Measurements from ENCODE around the gene ACAP3. TPM values are rescaled to one million over a fixed set of nuclear protein-coding genes. Genes with fewer than 3 reads are reported as not detected.

Gene ACAP3
- total and polyA plus RNA-seq, 2 of the 4 experiments (the other 2 are of a cell fraction), result 13.3 to 58.2 TPM

DNA sequence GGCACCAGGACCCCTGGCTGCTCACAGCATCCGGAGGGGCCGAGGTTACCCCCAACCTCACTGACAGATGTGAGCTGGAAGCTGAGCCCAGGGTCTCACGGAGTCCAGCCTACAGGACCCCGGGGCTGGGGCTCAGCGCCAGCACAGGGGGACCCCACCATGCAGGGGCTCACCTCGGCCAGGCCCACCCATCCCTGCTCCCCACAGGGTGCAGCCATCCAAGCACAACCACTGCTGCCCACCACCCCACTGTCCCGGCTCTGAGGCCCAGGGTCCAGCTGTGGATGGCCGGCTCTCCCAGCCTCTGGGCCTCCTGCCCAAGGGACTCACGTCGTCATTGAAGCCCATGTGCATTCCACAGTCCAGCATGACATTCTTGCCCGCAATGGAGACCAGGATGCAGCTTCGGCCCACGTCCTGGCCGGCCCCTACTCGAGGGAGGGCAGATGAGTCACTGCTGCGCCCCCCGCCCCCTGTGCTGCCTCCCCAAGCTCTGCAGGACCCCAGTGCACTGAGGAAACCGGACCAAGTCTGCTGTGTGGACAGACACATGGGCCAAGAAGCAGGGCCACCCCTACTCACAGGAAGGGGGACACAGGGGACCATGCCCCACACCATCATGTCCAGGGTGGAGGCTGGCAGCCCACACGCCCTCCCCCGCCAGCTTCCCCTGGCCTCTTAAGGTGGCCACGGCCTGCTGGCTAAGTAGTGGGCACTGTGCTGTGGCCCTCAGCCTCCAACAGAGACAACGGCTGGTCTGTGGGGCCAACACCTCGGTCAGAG lies 13.1 kb upstream of the ACAP3 start:
- intact Hi-C loops (cut with micrococcal nuclease) (no loop called here), in situ Hi-C loops (cut with MboI; ENCODE audit: low sequenced_read_pairs) (no loop called here), dilution Hi-C loops (cut with HindIII; ENCODE audit: low sequenced_read_pairs, unreplicated experiment) (no loop called here)
- Histone ChIP-seq H3K56ac (ENCODE audit: extremely low read depth, insufficient read depth, low read length) (no peak overlapping the region), H4K91ac (ENCODE audit: insufficient read depth, low read depth, low read length) (no peak overlapping the region), H2BK20ac (ENCODE audit: low read depth, low read length) (no peak overlapping the region), H3K14ac (replicated peaks; ENCODE audit: low read depth, low read length) (no peak overlapping the region), H3K9ac (ENCODE audit: low read depth, low read length) (no peak overlapping the region), H3K79me1 (ENCODE audit: low read depth in 1 of 2, low read length in 2 of 2) (peaks cover 10 to 75% of the 10 kb centered on the region in 2 experiments), H3K4me1 (ENCODE audit: control insufficient read depth, insufficient read depth, low read length) (peaks cover 16% of the 10 kb centered on the region; the same call in 1 of the 2 replicates), H2BK15ac (ENCODE audit: low read depth, low read length) (no peak overlapping the region), H3K4ac (ENCODE audit: low read depth, low read length) (no peak overlapping the region), H3K23ac (ENCODE audit: low read depth, low read length) (no peak overlapping the region), H2AK9ac (replicated peaks; ENCODE audit: low read depth, low read length, poor library complexity) (no peak overlapping the region), H4K20me1 (ENCODE audit: insufficient read depth, low read length) (peaks cover 73% of the 10 kb centered on the region), H2AK5ac (ENCODE audit: low read depth, low read length) (no peak overlapping the region), H3K9me3 (ENCODE audit: control insufficient read depth, insufficient read depth, low read length) (no peaks in the 10 kb centered on the region), H3K27ac (ENCODE audit: insufficient read depth, low read length) (no peak overlapping the region; the same call in 1 of the 2 replicates), H2BK120ac (ENCODE audit: low read depth, low read length) (no peak overlapping the region), H4K5ac (ENCODE audit: low read depth, low read length) (no peak overlapping the region), H3K36me3 (ENCODE audit: control insufficient read depth, insufficient read depth, low read length) (peaks cover 27% of the 10 kb centered on the region), H3K18ac (ENCODE audit: low read depth, low read length) (no peak overlapping the region), H3K27me3 (ENCODE audit: control insufficient read depth, insufficient read depth, low read length) (no peaks in the 10 kb centered on the region), H3K9me1 (ENCODE audit: insufficient read depth, low read length) (peaks cover 4% of the 10 kb centered on the region), H2BK5ac (ENCODE audit: low read depth, low read length, poor library complexity, severe bottlenecking) (no peak overlapping the region), H3K4me3 (ENCODE audit: insufficient read depth, low read depth, low read length) (no peak overlapping the region), H2AFZ (replicated peaks; ENCODE audit: low read length, poor library complexity) (no peak overlapping the region), H4K8ac (ENCODE audit: low read depth in 2 of 2, low read length in 2 of 2) (no peak overlapping the region; a peak in 1 of 4 replicates), H3K4me2 (ENCODE audit: low read depth, low read length) (no peak overlapping the region)
- ATAC-seq (ENCODE audit: low read depth) (no peak), DNase-seq (peak; percentile 31)
- CTCF ChIA-PET, result no interaction called here
- 53% methylated on average over 9 of the region's 23 CpGs; no CpG with 5 or more reads in 1 of the 2 experiments for WGBS, 2 experiments (ENCODE audit: extremely low coverage in 2 of 2, insufficient read length in 1 of 2)
- TF ChIP-seq, protein P1, sequence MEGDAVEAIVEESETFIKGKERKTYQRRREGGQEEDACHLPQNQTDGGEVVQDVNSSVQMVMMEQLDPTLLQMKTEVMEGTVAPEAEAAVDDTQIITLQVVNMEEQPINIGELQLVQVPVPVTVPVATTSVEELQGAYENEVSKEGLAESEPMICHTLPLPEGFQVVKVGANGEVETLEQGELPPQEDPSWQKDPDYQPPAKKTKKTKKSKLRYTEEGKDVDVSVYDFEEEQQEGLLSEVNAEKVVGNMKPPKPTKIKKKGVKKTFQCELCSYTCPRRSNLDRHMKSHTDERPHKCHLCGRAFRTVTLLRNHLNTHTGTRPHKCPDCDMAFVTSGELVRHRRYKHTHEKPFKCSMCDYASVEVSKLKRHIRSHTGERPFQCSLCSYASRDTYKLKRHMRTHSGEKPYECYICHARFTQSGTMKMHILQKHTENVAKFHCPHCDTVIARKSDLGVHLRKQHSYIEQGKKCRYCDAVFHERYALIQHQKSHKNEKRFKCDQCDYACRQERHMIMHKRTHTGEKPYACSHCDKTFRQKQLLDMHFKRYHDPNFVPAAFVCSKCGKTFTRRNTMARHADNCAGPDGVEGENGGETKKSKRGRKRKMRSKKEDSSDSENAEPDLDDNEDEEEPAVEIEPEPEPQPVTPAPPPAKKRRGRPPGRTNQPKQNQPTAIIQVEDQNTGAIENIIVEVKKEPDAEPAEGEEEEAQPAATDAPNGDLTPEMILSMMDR (conservative IDR thresholded peaks at IDR 0.05; ENCODE audit: low read depth, low read length), result no peak
- TF ChIP-seq MXI1 (IDR thresholded peaks at IDR 0.05; ENCODE audit: borderline replicate concordance, low read depth, low read length), result no peak
- no peak for TF ChIP-seq RAD21 (IDR thresholded peaks at IDR 0.05; ENCODE audit: low read length)
- no peak for TF ChIP-seq CEBPB (IDR thresholded peaks at IDR 0.05; ENCODE audit: low read depth, low read length)
- no peak for TF ChIP-seq MAZ (IDR thresholded peaks at IDR 0.05; ENCODE audit: borderline replicate concordance, low read depth, low read length)
- TF ChIP-seq POLR2A (IDR thresholded peaks at IDR 0.05; ENCODE audit: low read depth, low read length), result no peak
- TF ChIP-seq BHLHE40 (IDR thresholded peaks at IDR 0.05; ENCODE audit: low read depth, low read length), result no peak
- no peak for TF ChIP-seq CHD1 (IDR thresholded peaks at IDR 0.05; ENCODE audit: low read depth, low read length)
- no peak for TF ChIP-seq FOS (IDR thresholded peaks at IDR 0.05; ENCODE audit: low read depth, low read length)
- no peak for TF ChIP-seq RCOR1 (IDR thresholded peaks at IDR 0.05; ENCODE audit: insufficient replicate concordance, low read length)
- BruUV-seq (replicated peaks), result no TSS peak
- POLR2A ChIA-PET (ENCODE audit: unreplicated experiment), result no interaction called here
